ENCODE measurements around the gene HOXA13. TPM values are rescaled to one million over a fixed set of nuclear protein-coding genes. Genes with fewer than 3 reads are reported as not detected.

The HOXA13 gene
- total RNA-seq, 2 experiments from 2014 or later = not detected

GRCh38 chr7:27151931-27152815, 47.7 kb downstream of the HOXA13 start, which contains the start of gene HOXA3:
TSS of gene HOXA3 (minus strand) at chr7:27152583. CDS start at chr7:27110640, 41,943 bp downstream.
- Mint-ChIP-seq H3K27me3 (peaks cover 100% of the 10 kb centered on the region), H3K27ac (no peak within 1 kb of the TSS), H3K36me3 (peaks cover 2% of the 10 kb centered on the region), H3K4me3 (peak within 1 kb of the TSS; percentile 64), H3K9me3 (no peaks in the 10 kb centered on the region), H3K4me1 (peaks cover 40% of the 10 kb centered on the region)
- no peak for DNase-seq

GRCh38 chr7:27151341-27151930, 48.5 kb downstream of the HOXA13 start:
- H3K4me1 Mint-ChIP-seq = peaks cover 36% of the 10 kb centered on the region
- no peaks in the 10 kb centered on the region for H3K9me3 Mint-ChIP-seq
- no peak for DNase-seq
- H3K27me3 Mint-ChIP-seq = peaks cover 100% of the 10 kb centered on the region
- peak overlapping the region; percentile 64 for H3K4me3 Mint-ChIP-seq
- no peak overlapping the region for H3K27ac Mint-ChIP-seq
- peaks cover 2% of the 10 kb centered on the region for H3K36me3 Mint-ChIP-seq

GRCh38 chr7:27150568-27151340, 49.1 kb downstream of the HOXA13 start:
- Mint-ChIP-seq H3K9me3 (no peaks in the 10 kb centered on the region), H3K27me3 (peaks cover 100% of the 10 kb centered on the region), H3K4me3 (peak overlapping the region; percentile 64), H3K36me3 (peaks cover 2% of the 10 kb centered on the region), H3K27ac (no peak overlapping the region), H3K4me1 (peaks cover 34% of the 10 kb centered on the region)
- peak; percentile 79 for DNase-seq

- Mint-ChIP-seq H3K9me3 (no peaks in the 10 kb centered on the region), H3K27ac (no peak overlapping the region), H3K36me3 (peaks cover 2% of the 10 kb centered on the region), H3K4me3 (peak overlapping the region; percentile 64), H3K4me1 (peaks cover 31% of the 10 kb centered on the region), H3K27me3 (peaks cover 98% of the 10 kb centered on the region)
- no peak for DNase-seq
Measured at GRCh38 chr7:27149842-27150567, 49.9 kb downstream of the HOXA13 start.

- H3K36me3 Mint-ChIP-seq = no peaks in the 10 kb centered on the region
Measured at GRCh38 chr7:27148756-27149641, 50.9 kb downstream of the HOXA13 start.

GRCh38 chr7:27148031-27148755, 51.7 kb downstream of the HOXA13 start:
- no peak for DNase-seq
- H3K27ac Mint-ChIP-seq = no peak overlapping the region
- no peaks in the 10 kb centered on the region for H3K36me3 Mint-ChIP-seq
- peak overlapping the region; percentile 65 for H3K4me3 Mint-ChIP-seq
- H3K27me3 Mint-ChIP-seq = peaks cover 89% of the 10 kb centered on the region
- H3K4me1 Mint-ChIP-seq = peaks cover 25% of the 10 kb centered on the region
- H3K9me3 Mint-ChIP-seq = no peaks in the 10 kb centered on the region

More at GRCh38 chr7:27148756-27149641, 50.9 kb downstream of the HOXA13 start:
- no peaks in the 10 kb centered on the region for H3K9me3 Mint-ChIP-seq
- H3K4me1 Mint-ChIP-seq = peaks cover 25% of the 10 kb centered on the region
- H3K27me3 Mint-ChIP-seq = peaks cover 95% of the 10 kb centered on the region
- no peak for DNase-seq
- H3K4me3 Mint-ChIP-seq = no peak overlapping the region
- no peak overlapping the region for H3K27ac Mint-ChIP-seq

GRCh38 chr7:27147199-27148030, 52.5 kb downstream of the HOXA13 start, which contains the start of gene HOXA6:
TSS of gene HOXA6 (minus strand) at chr7:27147774. CDS start at chr7:27147749, 25 bp downstream.
- Mint-ChIP-seq H3K27me3 (peaks cover 87% of the 10 kb centered on the region), H3K27ac (no peak within 1 kb of the TSS), H3K4me1 (peaks cover 25% of the 10 kb centered on the region), H3K36me3 (peaks cover 1% of the 10 kb centered on the region), H3K4me3 (peak within 1 kb of the TSS; percentile 65), H3K9me3 (no peaks in the 10 kb centered on the region)
- DNase-seq = no peak

- Mint-ChIP-seq H3K36me3 (peaks cover 1% of the 10 kb centered on the region), H3K4me3 (no peak overlapping the region), H3K9me3 (no peaks in the 10 kb centered on the region), H3K27ac (no peak overlapping the region), H3K4me1 (peaks cover 20% of the 10 kb centered on the region), H3K27me3 (peaks cover 82% of the 10 kb centered on the region)
- DNase-seq = no peak
Measured at GRCh38 chr7:27146491-27147198, 53.2 kb downstream of the HOXA13 start.

- Mint-ChIP-seq H3K4me1 (peaks cover 13% of the 10 kb centered on the region), H3K36me3 (peaks cover 1% of the 10 kb centered on the region), H3K27ac (no peak overlapping the region), H3K9me3 (no peaks in the 10 kb centered on the region), H3K27me3 (peaks cover 81% of the 10 kb centered on the region), H3K4me3 (no peak overlapping the region)
- DNase-seq = no peak
Measured at GRCh38 chr7:27145914-27146412, 53.9 kb downstream of the HOXA13 start.

GRCh38 chr7:27145165-27145913, 54.6 kb downstream of the HOXA13 start:
- no peak overlapping the region for H3K4me3 Mint-ChIP-seq
- DNase-seq = no peak
- peaks cover 78% of the 10 kb centered on the region for H3K27me3 Mint-ChIP-seq
- H3K9me3 Mint-ChIP-seq = no peaks in the 10 kb centered on the region
- peaks cover 1% of the 10 kb centered on the region for H3K36me3 Mint-ChIP-seq
- no peak overlapping the region for H3K27ac Mint-ChIP-seq
- peaks cover 8% of the 10 kb centered on the region for H3K4me1 Mint-ChIP-seq

- no peak overlapping the region for H3K4me3 Mint-ChIP-seq
- H3K9me3 Mint-ChIP-seq = no peaks in the 10 kb centered on the region
- no peak for DNase-seq
- peaks cover 1% of the 10 kb centered on the region for H3K36me3 Mint-ChIP-seq
- H3K27ac Mint-ChIP-seq = no peak overlapping the region
- H3K27me3 Mint-ChIP-seq = peaks cover 72% of the 10 kb centered on the region
- peaks cover 7% of the 10 kb centered on the region for H3K4me1 Mint-ChIP-seq
Measured at GRCh38 chr7:27144781-27145164, 55.1 kb downstream of the HOXA13 start.
